Activated CD4-positive, alpha-beta memory T cell treated with anti-CD3 and anti-CD28 coated beads for 36 hours (primary cell): Measurements from ENCODE around the gene GMEB1. TPM values are rescaled to one million over a fixed set of nuclear protein-coding genes. Genes with fewer than 3 reads are reported as not detected.

Experiments used
- CTCF ChIA-PET: fragments of 350-600 bp; sonication (Branson Sonifier 250); formaldehyde crosslinking; loops from one replicate; lab custom pipeline; 2021; ENCODE audit warnings: antibody characterized with exemption, inconsistent platforms; lab: Charles Lee
- POLR2A ChIA-PET: fragments of 350-600 bp; sonication (Branson Sonifier 250); formaldehyde crosslinking; loops from one replicate; lab custom pipeline; 2021; ENCODE audit warnings: antibody characterized with exemption; lab: Charles Lee
- DNase-seq: peaks from one replicate; pipeline ENCODE4 v3.0.0-alpha.2; 2020
- H3K27ac Mint-ChIP-seq: one replicate; pipeline ENCODE4 v1.8.0; 2021; ENCODE audit warnings: mixed read lengths
- H3K27me3 Mint-ChIP-seq: one replicate; pipeline ENCODE4 v1.8.0; 2021; ENCODE audit warnings: mixed read lengths
- H3K36me3 Mint-ChIP-seq: one replicate; pipeline ENCODE4 v1.8.0; 2021; ENCODE audit warnings: mixed read lengths
- H3K4me1 Mint-ChIP-seq: one replicate; pipeline ENCODE4 v1.8.0; 2021; ENCODE audit warnings: low read depth, mixed read lengths
- H3K4me3 Mint-ChIP-seq: one replicate; pipeline ENCODE4 v1.8.0; 2021; ENCODE audit warnings: mild to moderate bottlenecking, mixed read lengths
- H3K9me3 Mint-ChIP-seq: one replicate; pipeline ENCODE4 v1.8.0; 2021; ENCODE audit warnings: mixed read lengths
- intact Hi-C: fragments of 100-400 bp; cut with micrococcal nuclease; formaldehyde crosslinking; loops from one replicate; pipeline ENCODE4 v1.15.1; 2023
- total RNA-seq, 2 experiments: library from RNA; stranded (reverse); gene quantifications; one replicate each; pipeline ENCODE4 v1.2.3, GENCODE V29; 2021

The GMEB1 gene
- total RNA-seq, 2 experiments from 2014 or later: 21.4 to 22.6 TPM

DNA sequence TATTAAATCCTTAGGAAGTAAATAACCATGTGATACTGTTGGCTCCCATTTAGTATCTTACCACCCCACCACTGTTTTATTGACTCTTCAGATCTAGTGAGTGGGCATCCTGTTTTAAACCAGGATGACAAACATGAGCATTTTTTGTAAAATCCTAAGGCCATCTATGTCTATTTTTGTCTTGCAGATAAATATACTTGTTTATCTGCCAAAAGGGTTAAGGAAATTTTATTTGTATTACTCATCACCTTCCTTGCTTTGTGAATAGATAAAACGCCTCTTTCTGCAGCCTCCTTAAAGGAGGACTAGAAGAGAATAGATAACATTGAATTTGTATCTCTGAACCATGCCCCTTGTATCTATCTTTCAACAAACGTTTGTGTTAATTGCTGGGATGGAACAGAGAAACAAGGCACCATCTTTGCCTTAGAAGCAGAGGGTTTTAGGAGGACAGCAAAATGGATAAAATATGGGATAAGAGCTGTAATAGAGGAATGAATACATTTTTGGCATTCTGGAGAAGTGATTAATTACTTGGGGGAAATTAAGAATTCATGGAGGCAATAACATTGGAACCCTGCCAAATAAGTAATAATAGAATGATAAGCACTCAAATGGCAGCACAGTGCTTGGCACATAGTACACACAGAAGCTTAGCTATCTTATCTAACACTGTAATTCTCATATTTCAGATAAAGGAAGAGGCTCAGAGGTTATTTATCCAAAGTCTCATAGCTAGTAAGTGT is 82.9 kb downstream of the GMEB1 start:
- intact Hi-C loops: no loop called here
- H3K27ac Mint-ChIP-seq: no peak overlapping the region
- H3K4me3 Mint-ChIP-seq: no peak overlapping the region
- CTCF ChIA-PET: interaction anchor here (0.9 to 2.4 kb wide), 3 partner anchors 15 to 131 kb away, joined by 3 to 11 read pairs (median 3); partner anchors contain the start of gene YTHDF2
- DNase-seq: no peak
- H3K4me1 Mint-ChIP-seq: peaks cover 50% of the 10 kb centered on the region
- no peaks in the 10 kb centered on the region for H3K9me3 Mint-ChIP-seq
- peaks cover 30% of the 10 kb centered on the region for H3K36me3 Mint-ChIP-seq
- POLR2A ChIA-PET: interaction anchor here (0.6 to 1.0 kb wide), 3 partner anchors 15 to 421 kb away, joined by 3 to 6 read pairs (median 3); partner anchors contain the start of genes RNU11 and YTHDF2
- H3K27me3 Mint-ChIP-seq: no peaks in the 10 kb centered on the region

DNA sequence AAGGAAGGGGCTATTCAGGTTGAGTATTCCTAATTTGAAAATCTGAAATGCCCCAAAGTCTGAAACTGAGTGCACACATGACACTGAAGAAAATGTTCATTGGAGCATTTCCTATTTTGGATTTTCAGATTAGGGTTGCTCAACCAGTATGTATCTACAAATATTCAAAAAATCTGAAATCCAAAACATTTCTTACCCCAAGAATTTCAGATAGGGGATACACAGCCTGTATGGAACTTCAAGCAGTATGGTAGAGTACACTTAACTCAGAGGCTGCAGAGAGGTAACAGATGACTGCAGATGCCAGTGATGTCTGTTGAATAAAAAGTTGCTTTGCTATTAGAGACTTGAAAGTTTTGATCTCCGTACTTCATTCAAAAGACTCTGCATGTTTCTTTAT is 87.1 kb downstream of the GMEB1 start:
- intact Hi-C loops: no loop called here
- Mint-ChIP-seq H3K36me3 (peaks cover 22% of the 10 kb centered on the region), H3K4me1 (peaks cover 34% of the 10 kb centered on the region), H3K27ac (no peak overlapping the region), H3K27me3 (no peaks in the 10 kb centered on the region), H3K9me3 (no peaks in the 10 kb centered on the region), H3K4me3 (no peak overlapping the region)
- ChIA-PET POLR2A (interaction anchor here (1.0 kb wide), 1 partner anchor 19 kb away, joined by 3 read pairs; the partner anchor contains the start of gene YTHDF2), CTCF (interaction anchor here (1.3 to 1.5 kb wide), 4 partner anchors 9 to 122 kb away, joined by 4 to 11 read pairs (median 6); partner anchors contain the start of genes TAF12 and YTHDF2)
- no peak for DNase-seq

DNA sequence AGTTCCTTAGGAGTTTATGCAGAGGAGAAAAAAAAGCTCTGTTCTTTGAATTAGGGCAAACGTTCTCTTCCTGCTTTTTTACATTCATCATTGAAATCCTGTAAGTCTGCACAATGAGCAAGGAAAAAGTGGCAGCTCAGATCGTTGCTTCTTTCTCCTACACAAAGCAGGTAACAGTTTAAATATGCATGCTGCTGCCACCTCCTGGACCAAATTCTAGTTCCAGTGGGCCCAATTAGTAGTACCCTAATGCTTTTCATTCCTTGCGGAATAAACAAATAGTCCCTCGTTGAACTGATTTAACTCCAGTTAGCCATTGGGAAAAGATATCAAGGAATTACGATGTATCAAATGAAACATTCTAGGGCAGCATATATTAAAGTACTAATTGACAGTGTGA is 88.3 kb downstream of the GMEB1 start:
- H3K27me3 Mint-ChIP-seq: no peaks in the 10 kb centered on the region
- ChIA-PET CTCF (interaction anchor here (1.0 to 1.5 kb wide), 7 partner anchors 9 to 120 kb away, joined by 3 to 8 read pairs (median 4); partner anchors contain the start of genes TAF12 and YTHDF2), POLR2A (no interaction called here)
- H3K4me1 Mint-ChIP-seq: peaks cover 27% of the 10 kb centered on the region
- H3K9me3 Mint-ChIP-seq: no peaks in the 10 kb centered on the region
- H3K36me3 Mint-ChIP-seq: peaks cover 17% of the 10 kb centered on the region
- no peak for DNase-seq
- no peak overlapping the region for H3K4me3 Mint-ChIP-seq
- intact Hi-C loops: no loop called here
- no peak overlapping the region for H3K27ac Mint-ChIP-seq

DNA sequence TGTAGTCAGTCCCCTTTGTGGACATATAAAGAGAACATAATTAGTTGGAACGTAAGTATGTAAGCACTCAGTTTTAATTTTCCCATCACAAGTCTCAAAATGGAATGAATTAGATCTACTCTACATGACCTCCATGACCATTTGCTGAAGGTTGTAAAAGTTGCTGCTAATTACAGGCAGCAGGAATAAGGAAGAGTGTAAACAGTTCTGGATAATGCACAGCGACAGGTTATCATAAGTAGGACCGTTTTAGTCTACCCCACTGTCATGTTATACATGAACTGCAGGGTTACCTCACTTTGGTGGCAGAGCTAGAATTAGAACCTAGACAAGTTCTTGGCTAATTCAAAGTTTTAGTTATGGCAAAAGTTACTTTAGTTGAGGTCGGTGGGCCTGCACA is 89.8 kb downstream of the GMEB1 start:
- H3K36me3 Mint-ChIP-seq: peaks cover 15% of the 10 kb centered on the region
- H3K4me1 Mint-ChIP-seq: peaks cover 21% of the 10 kb centered on the region
- no peaks in the 10 kb centered on the region for H3K9me3 Mint-ChIP-seq
- ChIA-PET CTCF (interaction anchor here (0.9 to 1.0 kb wide), 3 partner anchors 51 to 124 kb away, joined by 3 to 5 read pairs (median 3); no protein-coding TSS in a partner anchor), POLR2A (no interaction called here)
- intact Hi-C loops: no loop called here
- no peaks in the 10 kb centered on the region for H3K27me3 Mint-ChIP-seq
- no peak for DNase-seq
- peak overlapping the region; percentile 4 for H3K27ac Mint-ChIP-seq
- H3K4me3 Mint-ChIP-seq: no peak overlapping the region

DNA sequence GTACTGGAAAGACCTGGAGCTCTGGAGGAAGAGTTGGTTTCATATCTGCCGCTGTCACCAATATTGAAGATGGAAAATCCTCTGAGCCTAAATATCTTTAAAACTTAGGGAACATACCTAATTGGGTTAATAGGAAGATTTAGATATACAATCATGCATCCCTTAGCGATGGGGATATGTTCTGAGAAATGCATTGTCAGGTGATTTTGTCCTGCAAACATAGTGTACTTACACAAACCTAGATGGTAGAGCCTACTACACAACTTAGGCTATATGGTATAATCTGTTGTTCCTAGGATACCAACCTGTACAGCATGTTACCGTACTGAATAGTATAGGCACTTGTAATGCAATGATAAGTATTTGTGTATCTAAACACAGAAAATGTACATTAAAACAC is 90.7 kb downstream of the GMEB1 start:
- POLR2A ChIA-PET: no interaction called here

DNA sequence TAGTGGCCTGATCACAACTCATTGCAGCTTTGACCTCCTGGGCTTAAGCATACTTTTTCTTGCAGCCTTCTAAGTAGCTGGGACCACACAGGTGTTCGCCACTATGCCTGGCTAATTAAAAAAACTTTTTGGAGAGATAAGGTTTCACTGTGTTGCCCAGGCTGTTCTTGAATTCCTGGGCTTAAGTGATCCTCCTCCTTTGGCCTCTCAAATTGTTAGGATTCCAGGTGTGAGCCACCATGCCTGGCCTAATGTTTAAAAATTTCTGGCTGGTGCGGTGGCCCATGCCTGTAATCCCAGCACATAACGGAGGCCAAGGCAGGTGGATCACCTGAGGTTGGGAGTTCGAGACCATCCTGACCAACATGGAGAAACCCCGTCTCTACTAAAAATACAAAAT is 92.6 kb downstream of the GMEB1 start:
- ChIA-PET CTCF (interaction anchor here (1.5 kb wide), 1 partner anchor 116 kb away, joined by 5 read pairs; no protein-coding TSS in a partner anchor), POLR2A (no interaction called here)
- DNase-seq: no peak
- no peak overlapping the region for H3K27ac Mint-ChIP-seq
- peaks cover 21% of the 10 kb centered on the region for H3K36me3 Mint-ChIP-seq
- intact Hi-C loops: no loop called here
- no peaks in the 10 kb centered on the region for H3K27me3 Mint-ChIP-seq
- H3K4me3 Mint-ChIP-seq: no peak overlapping the region
- no peaks in the 10 kb centered on the region for H3K9me3 Mint-ChIP-seq
- peaks cover 26% of the 10 kb centered on the region for H3K4me1 Mint-ChIP-seq

More for the DNA sequence above, 90.7 kb downstream of the GMEB1 start:
- peaks cover 14% of the 10 kb centered on the region for H3K4me1 Mint-ChIP-seq
- H3K4me3 Mint-ChIP-seq: no peak overlapping the region
- H3K27me3 Mint-ChIP-seq: no peaks in the 10 kb centered on the region
- H3K36me3 Mint-ChIP-seq: peaks cover 12% of the 10 kb centered on the region
- no peak overlapping the region for H3K27ac Mint-ChIP-seq
- intact Hi-C loops: no loop called here
- CTCF ChIA-PET: interaction anchor here (0.7 to 1.0 kb wide), 3 partner anchors 26 to 123 kb away, joined by 3 to 5 read pairs (median 3); no protein-coding TSS in a partner anchor
- H3K9me3 Mint-ChIP-seq: no peaks in the 10 kb centered on the region
- no peak for DNase-seq

DNA sequence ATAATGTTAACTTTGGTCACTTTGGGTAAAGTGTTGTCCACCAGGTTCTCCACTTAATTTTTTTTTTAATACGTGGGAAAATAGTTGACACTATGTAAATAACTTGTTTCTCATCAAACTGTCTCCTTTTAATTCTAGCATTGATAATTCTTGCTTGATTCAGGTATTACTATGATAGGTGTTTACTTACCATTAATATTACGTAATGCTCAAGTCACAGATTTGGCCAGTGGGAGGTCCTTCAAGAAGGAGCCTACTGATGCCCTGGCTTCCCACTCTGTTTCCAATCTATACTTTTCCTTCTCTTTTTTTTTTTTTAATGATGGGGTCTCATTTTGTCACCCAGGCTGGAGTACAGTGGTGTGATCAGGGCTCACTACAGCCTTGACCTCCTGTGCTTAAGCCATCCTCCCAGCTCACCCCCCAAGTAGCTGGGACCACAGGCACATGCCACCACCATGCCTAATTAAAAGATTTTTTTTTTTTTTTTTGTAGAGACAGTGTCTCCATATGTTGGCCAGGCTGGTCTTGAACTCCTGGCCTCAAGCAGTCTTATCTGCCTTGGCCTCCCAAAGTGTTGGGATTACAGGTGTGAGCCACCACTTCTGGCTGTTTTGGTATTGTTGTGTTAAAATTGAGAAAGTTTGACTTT is 98.1 kb downstream of the GMEB1 start:
- H3K4me1 Mint-ChIP-seq: peaks cover 11% of the 10 kb centered on the region
- intact Hi-C loops: no loop called here
- CTCF ChIA-PET: interaction anchor here (0.7 kb wide), 1 partner anchor 247 kb away, joined by 3 read pairs; no protein-coding TSS in a partner anchor
- H3K27me3 Mint-ChIP-seq: no peaks in the 10 kb centered on the region
- H3K36me3 Mint-ChIP-seq: peaks cover 24% of the 10 kb centered on the region
- POLR2A ChIA-PET: no interaction called here
- no peaks in the 10 kb centered on the region for H3K9me3 Mint-ChIP-seq
- no peak overlapping the region for H3K27ac Mint-ChIP-seq
- H3K4me3 Mint-ChIP-seq: no peak overlapping the region
- no peak for DNase-seq

Other genes starting within 250 kb of the GMEB1 start
- gene RCC1, start 162.7 kb upstream of the GMEB1 start, total RNA-seq: 10 to 100 TPM; 83.5 to 86.1 TPM
- gene TRNAU1AP, start 115.7 kb upstream of the GMEB1 start, total RNA-seq: 10 to 100 TPM; 57.3 to 59.6 TPM
- not detected for gene RAB42, start 76.5 kb upstream of the GMEB1 start, total RNA-seq
- gene TAF12, start 25.7 kb upstream of the GMEB1 start, total RNA-seq: 10 to 100 TPM; 26.8 to 27.5 TPM
- not detected for gene RNU11, start 20.2 kb upstream of the GMEB1 start, total RNA-seq
- gene YTHDF2, start 68.2 kb downstream of the GMEB1 start, total RNA-seq: 10 to 100 TPM; 74.3 to 80.1 TPM
- not detected for gene OPRD1, start 143.4 kb downstream of the GMEB1 start, total RNA-seq
- gene EPB41, start 245.8 kb downstream of the GMEB1 start, total RNA-seq: 10 to 100 TPM; 67.6 to 71.0 TPM